Natural killer cell (primary cell): ENCODE results near the gene PEPD. TPM values are rescaled to one million over a fixed set of nuclear protein-coding genes. Genes with fewer than 3 reads are reported as not detected.

Source experiments
- ATAC-seq, 3 donors: fragments of 150-1000 bp in 2 of 3; fragments of 200-7000 bp in 1 of 3; cut with Tn5 transposase; 1 replicate in 1 of 3; 2 replicates in 2 of 3; pipeline ENCODE4 v1.10.0; 2021; ENCODE audit warnings: mild to moderate bottlenecking in 2 of 3, moderate library complexity in 2 of 3
- DNase-seq, 2 donors: peaks; one replicate each; pipeline versions ENCODE4 v3.0.0 to v3.0.0-alpha.2; 2013 to 2021; ENCODE audit warnings: mixed read lengths in 1 of 2
- H3K27ac ChIP-seq: one replicate; pipeline ENCODE4 v1.5.1; 2013; ENCODE audit warnings: mild to moderate bottlenecking, low read length
- H3K27me3 ChIP-seq: one replicate; pipeline ENCODE4 v1.6.1; 2013; ENCODE audit warnings: low read length; ENCODE audit not compliant: control insufficient read depth, insufficient read depth
- H3K36me3 ChIP-seq: one replicate; pipeline ENCODE4 v1.6.1; 2013; ENCODE audit warnings: low read length; ENCODE audit not compliant: control insufficient read depth, insufficient read depth
- H3K4me1 ChIP-seq: one replicate; pipeline ENCODE4 v1.6.1; 2013; ENCODE audit warnings: low read length; ENCODE audit not compliant: control insufficient read depth, insufficient read depth
- H3K4me3 ChIP-seq: one replicate; pipeline ENCODE4 v1.5.1; 2013; ENCODE audit warnings: low read length
- H3K9me3 ChIP-seq: one replicate; pipeline ENCODE4 v1.6.1; 2013; ENCODE audit warnings: low read length; ENCODE audit not compliant: control insufficient read depth, insufficient read depth
- H3K27ac Mint-ChIP-seq, 2 donors: one replicate each; pipeline ENCODE4 v1.8.0; 2022; ENCODE audit warnings: mild to moderate bottlenecking in 2 of 2, mixed read lengths in 2 of 2, moderate library complexity in 1 of 2
- H3K27me3 Mint-ChIP-seq, 2 donors: one replicate each; pipeline ENCODE4 v1.8.0; 2022; ENCODE audit warnings: low read depth in 2 of 2, mixed read lengths in 2 of 2
- H3K36me3 Mint-ChIP-seq: one replicate; pipeline ENCODE4 v1.8.0; 2022; ENCODE audit warnings: mixed read lengths
- H3K4me1 Mint-ChIP-seq, 2 donors: one replicate each; pipeline ENCODE4 v1.8.0; 2022; ENCODE audit warnings: mixed read lengths in 2 of 2
- H3K4me3 Mint-ChIP-seq: one replicate; pipeline ENCODE4 v1.8.0; 2022; ENCODE audit warnings: mild to moderate bottlenecking, moderate library complexity, mixed read lengths
- H3K9me3 Mint-ChIP-seq, 2 donors: one replicate each; pipeline ENCODE4 v1.8.0; 2022; ENCODE audit warnings: mixed read lengths in 2 of 2
- CTCF ChIP-seq: fragments of 200-600 bp; IDR thresholded peaks from one replicate; pipeline ENCODE4 v1.8.0; 2022; ENCODE audit warnings: antibody characterized with exemption
- WGBS: methylation state at CpG from one replicate; pipeline ENCODE4 v1.1.7; 2013; ENCODE audit warnings: missing lambda C conversion rate; ENCODE audit not compliant: insufficient coverage; 5-methylcytosine and 5-hydroxymethylcytosine counted together
- intact Hi-C: fragments of 100-400 bp; cut with micrococcal nuclease; formaldehyde crosslinking; loops from one replicate; pipeline ENCODE4 v1.14.2; 2022
- total RNA-seq, 4 donors: library from RNA; stranded (reverse); fragments of 120-200 nt in 1 of 4; gene quantifications; one replicate each; pipeline versions ENCODE4 v1.2.3 to v1.2.4, GENCODE V29; 2013 to 2022

The PEPD gene
- total RNA-seq, 3 donors from 2014 or later (not counting 1 experiment from before 2014, with no cell fraction given), result 33.9 to 42.2 (median 40.9) TPM

GRCh38 chr19:33506498-33506897, 15.1 kb downstream of the PEPD start:
- peaks cover 0 to 25% of the 10 kb centered on the region in 2 donors for H3K4me1 Mint-ChIP-seq
- Histone ChIP-seq H3K4me3 (no peak overlapping the region), H3K36me3 (no peaks in the 10 kb centered on the region), H3K9me3 (no peaks in the 10 kb centered on the region), H3K4me1 (no peaks in the 10 kb centered on the region), H3K27ac (no peak overlapping the region), H3K27me3 (no peaks in the 10 kb centered on the region)
- ATAC-seq (peak in 1 of 3 donors; percentile 2), DNase-seq (no peak)
- H3K27ac Mint-ChIP-seq, result peak overlapping the region in 1 of 2 donors; percentile 57
- intact Hi-C loops, result no loop called here
- H3K27me3 Mint-ChIP-seq, result no peaks in the 10 kb centered on the region
- H3K4me3 Mint-ChIP-seq, result no peak overlapping the region
- no peak for TF ChIP-seq CTCF
- no peaks in the 10 kb centered on the region for H3K9me3 Mint-ChIP-seq
- WGBS, result 97% methylated on average over 1 of the region's 1 CpG
- no peaks in the 10 kb centered on the region for H3K36me3 Mint-ChIP-seq

- H3K36me3 Mint-ChIP-seq, result no peaks in the 10 kb centered on the region
- Histone ChIP-seq H3K27ac (no peak overlapping the region), H3K27me3 (no peaks in the 10 kb centered on the region), H3K4me3 (no peak overlapping the region), H3K4me1 (no peaks in the 10 kb centered on the region), H3K9me3 (no peaks in the 10 kb centered on the region), H3K36me3 (no peaks in the 10 kb centered on the region)
- no peak for TF ChIP-seq CTCF
- 93% methylated on average over 1 of the region's 1 CpG for WGBS
- H3K27me3 Mint-ChIP-seq, result no peaks in the 10 kb centered on the region
- peaks cover 0 to 21% of the 10 kb centered on the region in 2 donors for H3K4me1 Mint-ChIP-seq
- DNase-seq (no peak), ATAC-seq (no peak)
- H3K4me3 Mint-ChIP-seq, result no peak overlapping the region
- H3K9me3 Mint-ChIP-seq, result no peaks in the 10 kb centered on the region
- peak overlapping the region in 1 of 2 donors; percentile 57 for H3K27ac Mint-ChIP-seq
- intact Hi-C loops, result no loop called here
Measured at GRCh38 chr19:33505823-33506222, 15.8 kb downstream of the PEPD start.

GRCh38 chr19:33505148-33505547, 16.4 kb downstream of the PEPD start:
- no peak for ATAC-seq
- Histone ChIP-seq H3K4me3 (no peak overlapping the region), H3K9me3 (no peaks in the 10 kb centered on the region), H3K4me1 (no peaks in the 10 kb centered on the region), H3K27me3 (no peaks in the 10 kb centered on the region), H3K27ac (no peak overlapping the region), H3K36me3 (peaks cover 5% of the 10 kb centered on the region)
- no peak for DNase-seq
- Mint-ChIP-seq H3K36me3 (no peaks in the 10 kb centered on the region), H3K27me3 (no peaks in the 10 kb centered on the region), H3K27ac (peak overlapping the region in 1 of 2 donors; percentile 57), H3K4me1 (peaks cover 0 to 21% of the 10 kb centered on the region in 2 donors), H3K9me3 (no peaks in the 10 kb centered on the region), H3K4me3 (no peak overlapping the region)
- no peak for TF ChIP-seq CTCF
- intact Hi-C loops, result no loop called here
- WGBS, result 95% methylated on average over 16 of the region's 16 CpGs

- Mint-ChIP-seq H3K4me3 (no peak overlapping the region), H3K4me1 (peaks cover 0 to 21% of the 10 kb centered on the region in 2 donors), H3K27me3 (no peaks in the 10 kb centered on the region), H3K9me3 (no peaks in the 10 kb centered on the region), H3K27ac (no peak overlapping the region), H3K36me3 (no peaks in the 10 kb centered on the region)
- H3K9me3 ChIP-seq, result no peaks in the 10 kb centered on the region
- no peaks in the 10 kb centered on the region for H3K4me1 ChIP-seq
- no peak overlapping the region for H3K27ac ChIP-seq
- no peak overlapping the region for H3K4me3 ChIP-seq
- DNase-seq, result no peak
- ATAC-seq, result no peak
- no peaks in the 10 kb centered on the region for H3K27me3 ChIP-seq
- 98% methylated on average over 5 of the region's 5 CpGs for WGBS
- H3K36me3 ChIP-seq, result peaks cover 8% of the 10 kb centered on the region
- intact Hi-C loops, result no loop called here
- TF ChIP-seq CTCF, result no peak
Measured at GRCh38 chr19:33504058-33504444, 17.5 kb downstream of the PEPD start.
